K562 (cell line): Measurements from ENCODE around the gene C1QTNF8. TPM values are rescaled to one million over a fixed set of nuclear protein-coding genes. Genes with fewer than 3 reads are reported as not detected.

ENCODE experiments used
- ATF4 ChIP-seq: fragments of 450-650 bp; formaldehyde crosslinking; IDR thresholded peaks from 2 replicates; pipeline ENCODE4 v1.4.0; 2022; ENCODE audit warnings: mild to moderate bottlenecking, moderate library complexity
- ATF6 ChIP-seq: sonication (generic); formaldehyde crosslinking; IDR thresholded peaks from 2 replicates; pipeline ENCODE4 v1.4.0; 2020; ENCODE audit warnings: mild to moderate bottlenecking, missing genetic modification reagents
- BCOR ChIP-seq: fragments of 450-650 bp; IDR thresholded peaks from 2 replicates; pipeline ENCODE4 v1.6.1; 2016
- ESRRB ChIP-seq: fragments of 250-450 bp; sonication (Bioruptor Pico); IDR thresholded peaks from 2 replicates; pipeline ENCODE4 v1.5.0; 2020; ENCODE audit warnings: mild to moderate bottlenecking, moderate library complexity, borderline replicate concordance
- L3MBTL2 ChIP-seq: fragments of 450-650 bp; IDR thresholded peaks from 2 replicates; pipeline ENCODE4 v1.6.1; 2016; ENCODE audit warnings: mild to moderate bottlenecking, moderate library complexity
- MAZ ChIP-seq, 2 experiments: fragments of 450-650 bp in 1 of 2; sonication (generic) in 1 of 2; formaldehyde crosslinking; IDR thresholded peaks in 1 of 2; conservative IDR thresholded peaks in 1 of 2; 2 replicates each; pipeline versions ENCODE4 v1.4.0 to v1.5.0; 2020; ENCODE audit warnings: mild to moderate bottlenecking in 1 of 2, missing genetic modification reagents in 1 of 2
- MNT ChIP-seq, 2 experiments: fragments of 450-650 bp; conservative IDR thresholded peaks; 2 replicates each; pipeline ENCODE4 v1.6.1; 2017; ENCODE audit warnings: mild to moderate bottlenecking in 2 of 2, moderate library complexity in 2 of 2
- POLR2AphosphoS5 ChIP-seq: IDR thresholded peaks from 2 replicates; pipeline ENCODE4 v1.6.1; 2011; ENCODE audit warnings: mild to moderate bottlenecking, low read depth, low read length, moderate library complexity; ENCODE audit not compliant: control insufficient read depth, insufficient read depth
- RNF2 ChIP-seq: sonication (generic); IDR thresholded peaks from 2 replicates; pipeline ENCODE4 v1.6.1; 2016
- TCF3 ChIP-seq: sonication (generic); formaldehyde crosslinking; IDR thresholded peaks from 2 replicates; pipeline ENCODE4 v1.4.0; 2020; ENCODE audit warnings: mild to moderate bottlenecking, missing genetic modification reagents
- TRIM24 ChIP-seq, 2 experiments: fragments of 450-650 bp; IDR thresholded peaks; 2 replicates each; pipeline ENCODE4 v1.6.1; 2016
- VEZF1 ChIP-seq: fragments of 200-800 bp; sonication (Bioruptor generic); IDR thresholded peaks from 2 replicates; pipeline ENCODE4 v1.6.1; 2017; ENCODE audit warnings: missing genetic modification characterization, missing compliant biosample characterization
- ZBTB33 ChIP-seq: sonication (generic); formaldehyde crosslinking; IDR thresholded peaks from 2 replicates; pipeline ENCODE4 v1.8.1; 2023; ENCODE audit warnings: mild to moderate bottlenecking, missing genetic modification reagents
- ZMIZ1 ChIP-seq, 2 experiments: fragments of 150-350 bp in 1 of 2; IDR thresholded peaks; 2 replicates each; pipeline ENCODE4 v1.6.1; 2012 to 2016; ENCODE audit warnings: low read depth in 2 of 2, low read length in 2 of 2, mild to moderate bottlenecking in 1 of 2, moderate library complexity in 1 of 2
- polyA plus RNA-seq, 8 experiments: library from polyadenylated mRNA; depleted of rRNA in 4 of 8; stranded (reverse) in 5 of 8; unstranded in 3 of 8; fragments of >200 nt; fragmentation: Nextera tagmentation in 2 of 8; fragmentation: Illumina TruSeq in 1 of 8; extraction: Ambion mirVana in 2 of 8; extraction: Trizol in 1 of 8; gene quantifications; 2 replicates each; pipeline versions ENCODE4 v1.2.1 to v1.2.3, GENCODE V29; 2011 to 2014; ENCODE audit warnings: inconsistent platforms in 1 of 8, missing spikeins in 1 of 8
- total RNA-seq, 7 experiments: library from RNA; depleted of rRNA in 6 of 7; stranded (reverse); fragments of >200 nt in 6 of 7; fragmentation: Illumina TruSeq in 2 of 7; extraction: Trizol in 2 of 7; gene quantifications; 2 replicates each; pipeline versions ENCODE4 v1.2.1 to v1.2.3, GENCODE V29; 2011 to 2021; ENCODE audit warnings: low replicate concordance in 1 of 7

Gene C1QTNF8
- total and polyA plus RNA-seq, 9 of the 15 experiments (the other 6 are each of a cell fraction or from before 2014, with no cell fraction given), result not detected

GRCh38 chr16:1048442-1049112 is 47.5 kb downstream of the C1QTNF8 start (continued):
- TF ChIP-seq L3MBTL2 (no peak), MNT (conservative IDR thresholded peaks at IDR 0.05) (0 out of 4 replicates have a peak, but pooled peaks of 1 of the 2 experiments have one; percentile 35), ZMIZ1 (IDR thresholded peaks at IDR 0.05; ENCODE audit: low read depth in 2 of 2, low read length in 2 of 2) (no peak), ATF6 (CRISPR knock-in tag) (no peak), ZBTB33 (CRISPR knock-in tag) (no peak), POLR2AphosphoS5 (no peak), RNF2 (no peak), TCF3 (no peak), BCOR (no peak), TRIM24 (IDR thresholded peaks at IDR 0.05) (no peak), MAZ (CRISPR knock-in tag; conservative IDR thresholded peaks at IDR 0.05 in 1 of 2, IDR thresholded peaks at IDR 0.05 in 1 of 2) (0 out of 4 replicates have a peak, but pooled peaks of 1 of the 2 experiments have one; percentile 16), VEZF1 (CRISPR knock-in tag) (peak; percentile 35; the same call in 1 of the 2 replicates), ESRRB (no peak), ATF4 (CRISPR knock-in tag) (no peak)
